Common myeloid progenitor, CD34-positive (primary cell): ENCODE data around the gene SYK.
A peak's percentile ranks its signal among the peaks of the same experiment; 100 is the strongest.

Source experiments
- CTCF ChIA-PET: fragments of 350-600 bp; sonication (Branson Sonifier 250); formaldehyde crosslinking; loops from one replicate; lab custom pipeline; 2021; ENCODE audit warnings: antibody characterized with exemption; lab: Charles Lee
- POLR2A ChIA-PET: fragments of 350-600 bp; sonication (Branson Sonifier 250); formaldehyde crosslinking; loops from one replicate; lab custom pipeline; 2021; ENCODE audit warnings: antibody characterized with exemption; lab: Charles Lee
- DNase-seq, 3 donors: peaks; one replicate each; pipeline versions ENCODE4 v3.0.0 to v3.0.0-alpha.2; 2013
- H3K27ac ChIP-seq, 2 experiments: 1 replicate in 1 of 2; 2 replicates in 1 of 2; pipeline ENCODE4 v1.7.0; 2013; ENCODE audit warnings: inconsistent platforms in 2 of 2, low read length in 2 of 2, mild to moderate bottlenecking in 2 of 2, low read depth in 1 of 2, moderate library complexity in 1 of 2; ENCODE audit not compliant: severe bottlenecking in 2 of 2, insufficient read depth in 1 of 2, poor library complexity in 1 of 2
- H3K27me3 ChIP-seq, 5 experiments: replicated peaks in 2 of 5; 1 replicate in 3 of 5; 2 replicates in 2 of 5; pipeline versions ENCODE4 v1.6.1 to v1.7.0; 2013; ENCODE audit warnings: low read length in 4 of 5, mild to moderate bottlenecking in 2 of 5, moderate library complexity in 2 of 5, inconsistent platforms in 1 of 5; ENCODE audit not compliant: insufficient read depth in 5 of 5, control insufficient read depth in 4 of 5
- H3K36me3 ChIP-seq, 4 experiments: 1 replicate in 2 of 4; 2 replicates in 2 of 4; pipeline versions ENCODE4 v1.6.1 to v1.7.0; 2013; ENCODE audit warnings: low read length in 3 of 4, control low read depth in 1 of 4, mild to moderate bottlenecking in 1 of 4; ENCODE audit not compliant: control insufficient read depth in 4 of 4, insufficient read depth in 4 of 4
- H3K4me1 ChIP-seq, 4 experiments: 1 replicate in 3 of 4; 2 replicates in 1 of 4; pipeline versions ENCODE4 v1.6.1 to v1.7.1; 2013; ENCODE audit warnings: low read length in 3 of 4, mild to moderate bottlenecking in 3 of 4, control low read depth in 1 of 4, inconsistent platforms in 1 of 4, moderate library complexity in 1 of 4; ENCODE audit not compliant: control insufficient read depth in 4 of 4, insufficient read depth in 4 of 4; ENCODE audit errors: control extremely low read depth in 1 of 4
- H3K4me3 ChIP-seq, 7 experiments: 1 replicate in 4 of 7; 2 replicates in 3 of 7; pipeline versions ENCODE4 v1.5.1 to v1.7.0; 2013; ENCODE audit warnings: mild to moderate bottlenecking in 7 of 7, low read length in 6 of 7, moderate library complexity in 6 of 7, inconsistent platforms in 2 of 7, low read depth in 2 of 7, control low read depth in 1 of 7; ENCODE audit not compliant: insufficient read depth in 4 of 7, control insufficient read depth in 1 of 7; ENCODE audit errors: extremely low read depth in 1 of 7
- H3K9me3 ChIP-seq, 5 experiments: 1 replicate in 4 of 5; 2 replicates in 1 of 5; pipeline versions ENCODE4 v1.6.1 to v1.7.1; 2013; ENCODE audit warnings: low read length in 4 of 5, mild to moderate bottlenecking in 2 of 5, inconsistent platforms in 1 of 5, low read depth in 1 of 5, moderate library complexity in 1 of 5; ENCODE audit not compliant: control insufficient read depth in 4 of 5, insufficient read depth in 2 of 5; ENCODE audit errors: control extremely low read depth in 1 of 5
- WGBS: methylation state at CpG from one replicate; pipeline ENCODE4 v1.1.5; 2013; ENCODE audit not compliant: insufficient coverage; 5-methylcytosine and 5-hydroxymethylcytosine counted together

Gene SYK

GRCh38 chr9:90826326-90827020 is 24.9 kb downstream of the SYK start:
- H3K4me3 ChIP-seq = peak overlapping the region in 1 of 7 experiments; percentile 10
- peaks cover 24 to 49% (median 43%) of the 10 kb centered on the region in 4 experiments for H3K4me1 ChIP-seq
- H3K27ac ChIP-seq = peak overlapping the region in 1 of 2 experiments; percentile 50
- CTCF ChIA-PET = interaction anchor here (1.0 to 4.7 kb wide), 9 partner anchors 8 to 67 kb away, joined by 3 to 47 read pairs (median 4); partner anchors contain the start of gene SYK
- H3K36me3 ChIP-seq = peaks cover 7 to 60% (median 19%) of the 10 kb centered on the region in 4 experiments
- peaks cover 0 to 20% (median 8%) of the 10 kb centered on the region in 5 experiments for H3K9me3 ChIP-seq
- 82% methylated on average over 4 of the region's 5 CpGs for WGBS
- DNase-seq = peak in 1 of 3 donors; percentile 22
- POLR2A ChIA-PET = interaction anchor here (0.7 to 3.3 kb wide), 4 partner anchors 9 to 26 kb away, joined by 3 to 14 read pairs (median 4); partner anchors contain the start of gene SYK
- no peaks in the 10 kb centered on the region for H3K27me3 ChIP-seq

- peak; percentile 64 to 91 (median 86) for DNase-seq
- H3K9me3 ChIP-seq = peaks cover 0 to 13% (median 7%) of the 10 kb centered on the region in 5 experiments
- H3K27ac ChIP-seq = peak overlapping the region in 1 of 2 experiments; percentile 50
- peaks cover 27 to 49% (median 43%) of the 10 kb centered on the region in 4 experiments for H3K4me1 ChIP-seq
- CTCF ChIA-PET = interaction anchor here (1.3 to 4.7 kb wide), 4 partner anchors 11 to 52 kb away, joined by 3 to 47 read pairs (median 32); no protein-coding TSS in a partner anchor
- POLR2A ChIA-PET = interaction anchor here (1.0 to 3.3 kb wide), 3 partner anchors 10 to 26 kb away, joined by 3 to 14 read pairs (median 4); partner anchors contain the start of gene SYK
- peaks cover 7 to 58% (median 15%) of the 10 kb centered on the region in 4 experiments for H3K36me3 ChIP-seq
- WGBS = 0% methylated on average over 3 of the region's 8 CpGs
- no peaks in the 10 kb centered on the region for H3K27me3 ChIP-seq
- H3K4me3 ChIP-seq = peak overlapping the region in 5 of 7 experiments; percentile 29 to 56 (median 46)
Measured at GRCh38 chr9:90827181-90827871, 25.7 kb downstream of the SYK start.

GRCh38 chr9:90830051-90830450 is 28.4 kb downstream of the SYK start:
- no peak overlapping the region for H3K27ac ChIP-seq
- H3K4me1 ChIP-seq = peaks cover 27 to 50% (median 44%) of the 10 kb centered on the region in 4 experiments
- ChIA-PET CTCF (interaction anchor here (1.0 to 1.3 kb wide), 2 partner anchors 21 to 33 kb away, joined by 3 read pairs; no protein-coding TSS in a partner anchor), POLR2A (no interaction called here)
- no peaks in the 10 kb centered on the region for H3K27me3 ChIP-seq
- WGBS = 94% methylated on average over 4 of the region's 5 CpGs
- H3K4me3 ChIP-seq = no peak overlapping the region
- peaks cover 0 to 6% (median 0%) of the 10 kb centered on the region in 5 experiments for H3K9me3 ChIP-seq
- DNase-seq = no peak
- peaks cover 4 to 54% (median 10%) of the 10 kb centered on the region in 4 experiments for H3K36me3 ChIP-seq

GRCh38 chr9:90830977-90831376 is 29.4 kb downstream of the SYK start:
- ChIA-PET CTCF (interaction anchor here (1.1 to 2.1 kb wide), 3 partner anchors 24 to 67 kb away, joined by 3 to 4 read pairs (median 3); no protein-coding TSS in a partner anchor), POLR2A (no interaction called here)
- DNase-seq = peak; percentile 28 to 69 (median 53)
- peaks cover 4 to 53% (median 10%) of the 10 kb centered on the region in 4 experiments for H3K36me3 ChIP-seq
- peaks cover 0 to 6% (median 0%) of the 10 kb centered on the region in 5 experiments for H3K9me3 ChIP-seq
- H3K4me3 ChIP-seq = no peak overlapping the region
- H3K27ac ChIP-seq = no peak overlapping the region
- H3K4me1 ChIP-seq = peaks cover 25 to 43% (median 37%) of the 10 kb centered on the region in 4 experiments
- WGBS = 17% methylated on average over 2 of the region's 3 CpGs
- H3K27me3 ChIP-seq = no peaks in the 10 kb centered on the region

- H3K36me3 ChIP-seq = peaks cover 4 to 57% (median 11%) of the 10 kb centered on the region in 4 experiments
- H3K4me1 ChIP-seq = peaks cover 13 to 31% (median 24%) of the 10 kb centered on the region in 4 experiments
- no peak for DNase-seq
- peaks cover 0 to 6% (median 0%) of the 10 kb centered on the region in 5 experiments for H3K9me3 ChIP-seq
- ChIA-PET POLR2A (interaction anchor here (1.2 kb wide), 1 partner anchor 30 kb away, joined by 3 read pairs; no protein-coding TSS in a partner anchor), CTCF (interaction anchor here (1.0 to 4.1 kb wide), 7 partner anchors 9 to 690 kb away, joined by 3 to 20 read pairs (median 4); no protein-coding TSS in a partner anchor)
- WGBS = 100% methylated on average over 2 of the region's 3 CpGs
- H3K4me3 ChIP-seq = no peak overlapping the region
- H3K27ac ChIP-seq = no peak overlapping the region
- H3K27me3 ChIP-seq = no peaks in the 10 kb centered on the region
Measured at GRCh38 chr9:90832261-90832660, 30.6 kb downstream of the SYK start.

GRCh38 chr9:90834828-90835595 is 33.4 kb downstream of the SYK start:
- H3K36me3 ChIP-seq = peaks cover 7 to 56% (median 14%) of the 10 kb centered on the region in 4 experiments
- H3K27me3 ChIP-seq = no peaks in the 10 kb centered on the region
- 100% methylated on average over 4 of the region's 8 CpGs for WGBS
- DNase-seq = peak; percentile 29 to 57 (median 51)
- H3K4me3 ChIP-seq = no peak overlapping the region
- no peak overlapping the region for H3K27ac ChIP-seq
- H3K9me3 ChIP-seq = peaks cover 0 to 6% (median 0%) of the 10 kb centered on the region in 5 experiments
- CTCF ChIA-PET = interaction anchor here (0.8 to 4.1 kb wide), 20 partner anchors 9 to 1233 kb away, joined by 3 to 20 read pairs (median 4); partner anchors contain the start of genes DIRAS2 and SYK
- POLR2A ChIA-PET = no interaction called here
- H3K4me1 ChIP-seq = peaks cover 14 to 38% (median 27%) of the 10 kb centered on the region in 4 experiments
